Natural killer cell (primary cell): Measurements from ENCODE around the gene RBM6. TPM values are rescaled to one million over a fixed set of nuclear protein-coding genes. Genes with fewer than 3 reads are reported as not detected.

Experiments
- ATAC-seq, 3 donors: fragments of 150-1000 bp in 2 of 3; fragments of 200-7000 bp in 1 of 3; cut with Tn5 transposase; 1 replicate in 1 of 3; 2 replicates in 2 of 3; pipeline ENCODE4 v1.10.0; 2021; ENCODE audit warnings: mild to moderate bottlenecking in 2 of 3, moderate library complexity in 2 of 3
- DNase-seq, 2 donors: peaks; one replicate each; pipeline versions ENCODE4 v3.0.0 to v3.0.0-alpha.2; 2013 to 2021; ENCODE audit warnings: mixed read lengths in 1 of 2
- H3K27ac ChIP-seq: one replicate; pipeline ENCODE4 v1.5.1; 2013; ENCODE audit warnings: mild to moderate bottlenecking, low read length
- H3K27me3 ChIP-seq: one replicate; pipeline ENCODE4 v1.6.1; 2013; ENCODE audit warnings: low read length; ENCODE audit not compliant: control insufficient read depth, insufficient read depth
- H3K36me3 ChIP-seq: one replicate; pipeline ENCODE4 v1.6.1; 2013; ENCODE audit warnings: low read length; ENCODE audit not compliant: control insufficient read depth, insufficient read depth
- H3K4me1 ChIP-seq: one replicate; pipeline ENCODE4 v1.6.1; 2013; ENCODE audit warnings: low read length; ENCODE audit not compliant: control insufficient read depth, insufficient read depth
- H3K4me3 ChIP-seq: one replicate; pipeline ENCODE4 v1.5.1; 2013; ENCODE audit warnings: low read length
- H3K9me3 ChIP-seq: one replicate; pipeline ENCODE4 v1.6.1; 2013; ENCODE audit warnings: low read length; ENCODE audit not compliant: control insufficient read depth, insufficient read depth
- H3K27ac Mint-ChIP-seq, 2 donors: one replicate each; pipeline ENCODE4 v1.8.0; 2022; ENCODE audit warnings: mild to moderate bottlenecking in 2 of 2, mixed read lengths in 2 of 2, moderate library complexity in 1 of 2
- H3K27me3 Mint-ChIP-seq, 2 donors: one replicate each; pipeline ENCODE4 v1.8.0; 2022; ENCODE audit warnings: low read depth in 2 of 2, mixed read lengths in 2 of 2
- H3K36me3 Mint-ChIP-seq: one replicate; pipeline ENCODE4 v1.8.0; 2022; ENCODE audit warnings: mixed read lengths
- H3K4me1 Mint-ChIP-seq, 2 donors: one replicate each; pipeline ENCODE4 v1.8.0; 2022; ENCODE audit warnings: mixed read lengths in 2 of 2
- H3K4me3 Mint-ChIP-seq: one replicate; pipeline ENCODE4 v1.8.0; 2022; ENCODE audit warnings: mild to moderate bottlenecking, moderate library complexity, mixed read lengths
- H3K9me3 Mint-ChIP-seq, 2 donors: one replicate each; pipeline ENCODE4 v1.8.0; 2022; ENCODE audit warnings: mixed read lengths in 2 of 2
- CTCF ChIP-seq: fragments of 200-600 bp; IDR thresholded peaks from one replicate; pipeline ENCODE4 v1.8.0; 2022; ENCODE audit warnings: antibody characterized with exemption
- WGBS: methylation state at CpG from one replicate; pipeline ENCODE4 v1.1.7; 2013; ENCODE audit warnings: missing lambda C conversion rate; ENCODE audit not compliant: insufficient coverage; 5-methylcytosine and 5-hydroxymethylcytosine counted together
- intact Hi-C: fragments of 100-400 bp; cut with micrococcal nuclease; formaldehyde crosslinking; loops from one replicate; pipeline ENCODE4 v1.14.2; 2022
- total RNA-seq, 4 donors: library from RNA; stranded (reverse); fragments of 120-200 nt in 1 of 4; gene quantifications; one replicate each; pipeline versions ENCODE4 v1.2.3 to v1.2.4, GENCODE V29; 2013 to 2022

RBM6 gene
- total RNA-seq, 3 donors from 2014 or later (not counting 1 experiment from before 2014, with no cell fraction given) = 155 to 193 (median 157) TPM

DNA sequence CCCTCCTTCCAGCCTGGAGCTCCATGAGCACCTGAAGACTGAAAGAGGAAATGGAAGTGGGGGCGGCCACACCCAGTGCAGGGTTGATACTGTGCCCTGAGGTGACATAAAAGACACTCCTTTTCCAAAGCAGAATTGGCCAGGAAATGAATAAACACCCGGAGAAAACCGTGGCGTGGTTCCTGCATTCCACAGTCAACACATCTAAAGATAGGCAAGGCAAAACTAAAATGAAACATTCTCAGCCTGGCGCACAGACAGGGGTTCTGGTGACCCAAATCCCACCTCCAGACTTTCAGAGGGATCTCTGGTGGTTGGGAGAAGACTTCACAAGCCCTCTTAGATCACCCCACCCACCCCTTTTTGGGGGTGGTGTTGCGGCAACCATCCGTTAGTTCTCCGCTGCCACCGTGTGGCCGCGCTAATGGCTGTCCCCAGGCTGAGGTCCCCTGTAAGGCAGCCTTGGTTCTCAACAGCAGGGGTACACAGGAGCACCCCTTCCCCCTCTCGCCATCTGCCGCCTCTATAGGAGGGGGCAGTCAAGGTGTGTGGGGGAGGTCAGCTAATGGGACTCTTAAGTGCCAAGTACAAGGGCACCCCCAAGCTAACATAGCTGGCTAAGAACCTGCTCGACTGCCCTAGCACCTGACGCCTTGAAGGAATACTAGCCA is 33.7 kb upstream of the RBM6 start:
- 27% methylated on average over 13 of the region's 15 CpGs for WGBS
- H3K36me3 Mint-ChIP-seq = no peaks in the 10 kb centered on the region
- intact Hi-C loops = loop anchor here (2.0 to 5.0 kb wide), 2 partner anchors 69 to 103 kb away; partner anchors contain the start of gene INKA1

DNA sequence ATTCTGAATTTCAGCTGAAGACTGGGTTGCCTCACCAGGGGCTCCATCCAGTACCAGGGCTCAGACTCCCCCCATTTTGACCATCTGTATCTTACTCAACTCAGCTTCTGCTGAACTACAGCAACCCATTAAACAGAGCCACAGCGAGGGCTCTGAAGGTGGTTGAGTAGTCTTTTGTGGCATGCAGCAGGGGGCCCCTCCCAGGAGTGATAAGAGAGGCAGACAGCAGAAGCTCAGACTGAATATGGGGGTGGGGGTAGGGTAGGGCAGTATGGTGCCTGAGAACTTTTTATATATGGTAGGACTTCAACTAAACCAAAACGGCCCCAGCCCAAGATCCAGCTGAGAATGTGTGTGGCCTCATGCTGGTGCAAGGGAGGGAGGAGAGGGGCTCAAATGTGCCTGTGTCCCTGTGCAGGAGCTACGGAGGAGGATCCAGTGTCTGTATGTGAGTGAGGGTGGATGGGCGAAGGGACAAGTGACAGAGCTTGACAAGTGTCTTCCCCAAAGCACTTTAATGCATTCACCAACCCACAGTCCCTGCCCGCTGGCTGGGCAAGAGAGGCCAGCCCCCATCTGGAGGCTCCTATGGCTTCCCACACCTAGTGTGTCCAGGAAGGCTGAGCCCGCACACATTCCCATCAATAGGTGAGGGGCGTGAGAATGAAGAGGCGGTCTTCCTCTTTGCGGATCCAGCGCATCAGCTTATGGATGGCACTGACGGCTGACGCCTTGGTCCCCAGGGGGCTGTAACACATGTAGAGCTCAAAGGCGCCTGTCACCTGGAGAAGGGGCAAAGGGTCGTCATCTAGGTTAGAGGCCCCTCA is 31.4 kb upstream of the RBM6 start:
- intact Hi-C loops = loop anchor here (5.0 kb wide), 1 partner anchor 71 kb away; no protein-coding TSS in a partner anchor
- Histone ChIP-seq H3K27ac (no peak overlapping the region), H3K4me3 (no peak overlapping the region), H3K27me3 (no peaks in the 10 kb centered on the region), H3K4me1 (peaks cover 29% of the 10 kb centered on the region), H3K36me3 (peaks cover 16% of the 10 kb centered on the region), H3K9me3 (no peaks in the 10 kb centered on the region)
- 96% methylated on average over 13 of the region's 14 CpGs for WGBS
- no peak overlapping the region for H3K27ac Mint-ChIP-seq
- no peak for DNase-seq
- H3K9me3 Mint-ChIP-seq = no peaks in the 10 kb centered on the region
- no peaks in the 10 kb centered on the region for H3K27me3 Mint-ChIP-seq
- no peak for ATAC-seq
- no peak overlapping the region for H3K4me3 Mint-ChIP-seq
- H3K36me3 Mint-ChIP-seq = no peaks in the 10 kb centered on the region
- no peak for TF ChIP-seq CTCF
- H3K4me1 Mint-ChIP-seq = peaks cover 11 to 26% of the 10 kb centered on the region in 2 donors

More for the DNA sequence above, 33.7 kb upstream of the RBM6 start:
- ATAC-seq (peak in 2 of 3 donors; percentile 30 to 38), DNase-seq (peak; percentile 28 to 72)
- Histone ChIP-seq H3K27ac (no peak overlapping the region), H3K9me3 (no peaks in the 10 kb centered on the region), H3K4me1 (peaks cover 36% of the 10 kb centered on the region), H3K27me3 (no peaks in the 10 kb centered on the region), H3K36me3 (peaks cover 10% of the 10 kb centered on the region), H3K4me3 (no peak overlapping the region)
- Mint-ChIP-seq H3K27ac (peak overlapping the region in 1 of 2 donors; percentile 71), H3K9me3 (no peaks in the 10 kb centered on the region), H3K27me3 (no peaks in the 10 kb centered on the region), H3K4me3 (peak overlapping the region; percentile 21), H3K4me1 (peaks cover 11 to 26% of the 10 kb centered on the region in 2 donors)
- TF ChIP-seq CTCF = peak; percentile 47

GRCh38 chr3:49910409-49911123 is 29.4 kb upstream of the RBM6 start:
- intact Hi-C loops = no loop called here
- no peak overlapping the region for H3K4me3 ChIP-seq
- WGBS = 95% methylated on average over 48 of the region's 48 CpGs
- TF ChIP-seq CTCF = no peak
- H3K4me3 Mint-ChIP-seq = no peak overlapping the region
- H3K27ac ChIP-seq = no peak overlapping the region
- no peak for DNase-seq
- no peak for ATAC-seq
- no peak overlapping the region for H3K27ac Mint-ChIP-seq
- peaks cover 16% of the 10 kb centered on the region for H3K36me3 ChIP-seq
- H3K27me3 Mint-ChIP-seq = no peaks in the 10 kb centered on the region
- no peaks in the 10 kb centered on the region for H3K27me3 ChIP-seq
- H3K9me3 Mint-ChIP-seq = no peaks in the 10 kb centered on the region
- H3K4me1 Mint-ChIP-seq = peaks cover 5 to 16% of the 10 kb centered on the region in 2 donors
- no peaks in the 10 kb centered on the region for H3K9me3 ChIP-seq
- peaks cover 12% of the 10 kb centered on the region for H3K4me1 ChIP-seq
- H3K36me3 Mint-ChIP-seq = no peaks in the 10 kb centered on the region
